ENCODE results near the gene BARHL1. TPM values are rescaled to one million over a fixed set of nuclear protein-coding genes. Genes with fewer than 3 reads are reported as not detected.

BARHL1 gene
- total and polyA plus RNA-seq, 8 donors = 0.27 TPM; not detected in 7

GRCh38 chr9:132545578-132545977 lies 36.8 kb upstream of the BARHL1 start:
- Histone ChIP-seq H3K27ac (no peak overlapping the region), H3K36me3 (no peaks in the 10 kb centered on the region), H3K27me3 (no peaks in the 10 kb centered on the region), H3K4me1 (no peaks in the 10 kb centered on the region), H3K9me3 (no peaks in the 10 kb centered on the region), H3K4me3 (no peak overlapping the region)
- ATAC-seq (no peak), FAIRE-seq (no peak), DNase-seq (peak in 1 of 6 donors; percentile 7)
- TF ChIP-seq, protein P1, sequence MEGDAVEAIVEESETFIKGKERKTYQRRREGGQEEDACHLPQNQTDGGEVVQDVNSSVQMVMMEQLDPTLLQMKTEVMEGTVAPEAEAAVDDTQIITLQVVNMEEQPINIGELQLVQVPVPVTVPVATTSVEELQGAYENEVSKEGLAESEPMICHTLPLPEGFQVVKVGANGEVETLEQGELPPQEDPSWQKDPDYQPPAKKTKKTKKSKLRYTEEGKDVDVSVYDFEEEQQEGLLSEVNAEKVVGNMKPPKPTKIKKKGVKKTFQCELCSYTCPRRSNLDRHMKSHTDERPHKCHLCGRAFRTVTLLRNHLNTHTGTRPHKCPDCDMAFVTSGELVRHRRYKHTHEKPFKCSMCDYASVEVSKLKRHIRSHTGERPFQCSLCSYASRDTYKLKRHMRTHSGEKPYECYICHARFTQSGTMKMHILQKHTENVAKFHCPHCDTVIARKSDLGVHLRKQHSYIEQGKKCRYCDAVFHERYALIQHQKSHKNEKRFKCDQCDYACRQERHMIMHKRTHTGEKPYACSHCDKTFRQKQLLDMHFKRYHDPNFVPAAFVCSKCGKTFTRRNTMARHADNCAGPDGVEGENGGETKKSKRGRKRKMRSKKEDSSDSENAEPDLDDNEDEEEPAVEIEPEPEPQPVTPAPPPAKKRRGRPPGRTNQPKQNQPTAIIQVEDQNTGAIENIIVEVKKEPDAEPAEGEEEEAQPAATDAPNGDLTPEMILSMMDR (IDR thresholded peaks at IDR 0.05) = no peak
- intact Hi-C loops (cut with DNase I) = no loop called here
- WGBS, 2 donors = 80 to 81% methylated on average over 9 of the region's 9 CpGs

DNA sequence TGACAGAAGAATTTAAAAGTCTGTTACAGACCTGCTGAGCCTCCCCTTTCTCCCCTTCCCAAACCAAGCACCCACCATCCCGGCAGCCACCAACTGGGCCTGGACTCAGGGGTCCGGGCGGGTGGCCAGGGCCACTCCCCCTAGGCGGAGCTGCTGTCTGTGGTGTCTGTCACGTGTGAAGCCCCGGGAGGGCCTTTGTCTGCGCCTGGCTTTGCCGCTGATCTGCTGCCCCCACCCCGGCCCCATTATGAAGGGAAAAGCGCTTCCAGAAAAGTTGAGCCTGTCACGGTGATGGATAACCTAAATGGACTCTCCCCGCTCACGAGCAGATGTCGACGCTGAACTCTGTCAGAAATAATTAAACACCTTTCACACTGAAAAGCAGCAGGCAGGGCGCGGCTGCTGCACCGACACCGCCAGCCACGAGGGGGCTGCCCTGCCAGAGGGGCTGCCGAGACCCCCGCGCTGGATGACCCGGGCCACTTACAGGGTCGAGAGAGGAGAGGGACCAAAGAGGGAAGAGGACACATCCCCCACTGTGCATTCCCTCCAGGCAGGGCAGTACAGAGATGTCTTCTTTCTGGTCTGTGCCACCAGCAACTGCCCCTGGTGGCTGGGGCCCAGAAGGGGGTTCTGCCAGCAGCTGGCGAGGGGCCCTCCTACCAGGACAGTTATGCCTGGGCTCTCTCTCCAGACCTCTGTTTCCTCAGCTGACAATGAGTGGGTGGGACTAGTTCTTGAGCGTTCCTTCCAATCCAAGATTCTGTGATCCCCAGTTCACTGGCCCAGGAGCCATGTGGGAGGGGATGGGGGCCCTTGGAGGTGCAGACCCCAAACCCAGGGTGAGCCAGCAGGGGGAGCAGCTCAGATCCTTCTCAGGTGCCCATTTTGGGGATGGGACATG lies 36.0 kb upstream of the BARHL1 start:
- H3K27ac ChIP-seq = no peak overlapping the region
- H3K9me3 ChIP-seq = no peaks in the 10 kb centered on the region
- FAIRE-seq (no peak), DNase-seq (peak in 1 of 6 donors; percentile 55), ATAC-seq (peak; percentile 40 to 75 (median 65))
- H3K27me3 ChIP-seq = no peaks in the 10 kb centered on the region
- H3K4me1 ChIP-seq = no peaks in the 10 kb centered on the region
- H3K4me3 ChIP-seq = peak overlapping the region in 1 of 4 donors; percentile 6
- no peaks in the 10 kb centered on the region for H3K36me3 ChIP-seq
- TF ChIP-seq, protein P1 (IDR thresholded peaks at IDR 0.05) = peak in 1 of 4 donors; percentile 10
- intact Hi-C loops (cut with DNase I) = no loop called here
- WGBS, 2 donors = 6 to 7% methylated on average over 27 of the region's 27 CpGs

- intact Hi-C loops (cut with DNase I) = no loop called here
- Histone ChIP-seq H3K4me1 (no peaks in the 10 kb centered on the region), H3K27me3 (no peaks in the 10 kb centered on the region), H3K4me3 (no peak overlapping the region), H3K27ac (no peak overlapping the region), H3K9me3 (no peaks in the 10 kb centered on the region), H3K36me3 (no peaks in the 10 kb centered on the region)
- DNase-seq (peak in 1 of 6 donors; percentile 22), ATAC-seq (no peak), FAIRE-seq (no peak)
- WGBS, 2 donors = 68 to 77% methylated on average over 7 of the region's 7 CpGs
- TF ChIP-seq, protein P1 (IDR thresholded peaks at IDR 0.05) = no peak
Measured at GRCh38 chr9:132547052-132547431, 35.4 kb upstream of the BARHL1 start.

DNA sequence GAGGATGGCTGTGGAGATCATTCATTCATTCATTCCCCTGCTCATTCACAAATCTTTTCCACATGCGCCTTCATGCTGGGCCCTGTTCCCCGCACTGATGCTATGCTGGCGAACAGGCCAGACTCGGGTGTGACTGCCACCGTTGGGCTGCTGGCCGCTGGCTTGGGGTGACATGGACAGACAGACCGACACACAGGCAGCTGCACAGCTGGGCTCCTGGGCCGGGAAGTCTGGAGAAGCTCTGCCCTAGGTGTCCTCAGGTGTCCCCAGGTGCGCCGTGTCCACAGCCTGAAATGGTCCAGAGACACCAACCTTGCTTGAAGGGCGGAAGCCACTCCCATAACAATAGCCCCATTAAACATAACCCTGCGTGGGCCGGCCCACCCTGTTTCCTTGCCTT lies 35.0 kb upstream of the BARHL1 start:
- WGBS, 2 donors = 82 to 87% methylated on average over 13 of the region's 13 CpGs
- FAIRE-seq (no peak), DNase-seq (peak in 1 of 6 donors; percentile 40), ATAC-seq (no peak)
- Histone ChIP-seq H3K4me1 (no peaks in the 10 kb centered on the region), H3K9me3 (no peaks in the 10 kb centered on the region), H3K4me3 (no peak overlapping the region), H3K36me3 (no peaks in the 10 kb centered on the region), H3K27me3 (no peaks in the 10 kb centered on the region), H3K27ac (no peak overlapping the region)
- TF ChIP-seq, protein P1 (IDR thresholded peaks at IDR 0.05) = no peak
- intact Hi-C loops (cut with DNase I) = no loop called here
